SK-N-SH treated with all-trans-retinoic acid at 6 μM for 48 hours (cell line): ENCODE results near the gene DOCK1.

ENCODE experiments used
- ATAC-seq: fragments of 200-7000 bp; cut with Tn5 transposase; 3 replicates; pipeline ENCODE4 v1.9.1; 2020; ENCODE audit warnings: mild to moderate bottlenecking, moderate library complexity
- ARNTL ChIP-seq: fragments of 450-650 bp; formaldehyde crosslinking; IDR thresholded peaks from 2 replicates; pipeline ENCODE4 v1.5.0; 2020; ENCODE audit warnings: low read depth, mild to moderate bottlenecking, moderate library complexity, borderline replicate concordance
- BACH2 ChIP-seq: fragments of 250-450 bp; sonication (Bioruptor Pico); IDR thresholded peaks from 2 replicates; pipeline ENCODE4 v1.9.0; 2021; ENCODE audit warnings: mild to moderate bottlenecking, borderline replicate concordance
- CSDC2 ChIP-seq: fragments of 250-450 bp; sonication (Bioruptor Pico); IDR thresholded peaks from 2 replicates; pipeline ENCODE4 v1.5.0; 2020; ENCODE audit warnings: mild to moderate bottlenecking, moderate library complexity
- ESRRG ChIP-seq: fragments of 250-450 bp; sonication (Bioruptor Pico); IDR thresholded peaks from 2 replicates; pipeline ENCODE4 v1.6.1; 2021; ENCODE audit warnings: mild to moderate bottlenecking
- GLIS3 ChIP-seq: fragments of 250-450 bp; sonication (Bioruptor Pico); IDR thresholded peaks from 2 replicates; pipeline ENCODE4 v1.5.0; 2020; ENCODE audit warnings: mild to moderate bottlenecking, moderate library complexity
- ISL1 ChIP-seq: fragments of 250-450 bp; sonication (Bioruptor Pico); IDR thresholded peaks from 2 replicates; pipeline ENCODE4 v2.1.2; 2022; ENCODE audit warnings: mild to moderate bottlenecking, moderate library complexity
- OSR1 ChIP-seq: fragments of 250-450 bp; sonication (Bioruptor Pico); IDR thresholded peaks from 2 replicates; pipeline ENCODE4 v1.8.0; 2022; ENCODE audit warnings: moderate library complexity, mild to moderate bottlenecking, inconsistent platforms
- POU6F1 ChIP-seq: fragments of 250-450 bp; sonication (Bioruptor Pico); IDR thresholded peaks from 2 replicates; pipeline ENCODE4 v1.8.0; 2021; ENCODE audit warnings: low read depth, mild to moderate bottlenecking, moderate library complexity, borderline replicate concordance
- PPARA ChIP-seq: fragments of 250-450 bp; sonication (Bioruptor Pico); IDR thresholded peaks from 2 replicates; pipeline ENCODE4 v1.5.0; 2020; ENCODE audit warnings: mild to moderate bottlenecking, borderline replicate concordance
- RARB ChIP-seq: fragments of 250-450 bp; sonication (Bioruptor Pico); IDR thresholded peaks from 2 replicates; pipeline ENCODE4 v1.8.0; 2021; ENCODE audit warnings: mild to moderate bottlenecking, moderate library complexity
- SNAI2 ChIP-seq: fragments of 250-450 bp; sonication (Bioruptor Pico); IDR thresholded peaks from 2 replicates; pipeline ENCODE4 v1.5.0; 2020; ENCODE audit warnings: mild to moderate bottlenecking, moderate library complexity
- TCF4 ChIP-seq: fragments of 250-450 bp; sonication (Bioruptor Pico); IDR thresholded peaks from 2 replicates; pipeline ENCODE4 v1.8.0; 2021; ENCODE audit warnings: mild to moderate bottlenecking, moderate library complexity, borderline replicate concordance
- TOX ChIP-seq: fragments of 250-450 bp; sonication (Bioruptor Pico); IDR thresholded peaks from 2 replicates; pipeline ENCODE4 v1.8.0; 2021; ENCODE audit warnings: mild to moderate bottlenecking, moderate library complexity, borderline replicate concordance
- TSHZ2 ChIP-seq: fragments of 250-450 bp; sonication (Bioruptor Pico); IDR thresholded peaks from 2 replicates; pipeline ENCODE4 v1.5.0; 2020; ENCODE audit warnings: mild to moderate bottlenecking, moderate library complexity
- ZC3H10 ChIP-seq: fragments of 250-450 bp; sonication (Bioruptor Pico); IDR thresholded peaks from 2 replicates; pipeline ENCODE4 v1.5.1; 2021; ENCODE audit warnings: mild to moderate bottlenecking, moderate library complexity
- ZFP3 ChIP-seq: fragments of 250-450 bp; sonication (Bioruptor Pico); IDR thresholded peaks from 2 replicates; pipeline ENCODE4 v1.5.0; 2020; ENCODE audit warnings: mild to moderate bottlenecking, moderate library complexity
- ZFP30 ChIP-seq: fragments of 450-650 bp; formaldehyde crosslinking; IDR thresholded peaks from 2 replicates; pipeline ENCODE4 v1.5.0; 2022; ENCODE audit warnings: mild to moderate bottlenecking, moderate library complexity
- ZNF565 ChIP-seq: fragments of 450-650 bp; formaldehyde crosslinking; conservative IDR thresholded peaks from 2 replicates; pipeline ENCODE4 v1.5.0; 2020; ENCODE audit warnings: low read depth, mild to moderate bottlenecking, moderate library complexity
- ZNF70 ChIP-seq: fragments of 450-650 bp; formaldehyde crosslinking; IDR thresholded peaks from 2 replicates; pipeline ENCODE4 v1.5.0; 2020; ENCODE audit warnings: mild to moderate bottlenecking, moderate library complexity
- ZNF8 ChIP-seq: fragments of 450-650 bp; formaldehyde crosslinking; IDR thresholded peaks from 2 replicates; pipeline ENCODE4 v1.5.0; 2020; ENCODE audit warnings: mild to moderate bottlenecking, moderate library complexity
- TF ChIP-seq, protein P1 (sequence below): fragments of 250-450 bp; sonication (Bioruptor Pico); IDR thresholded peaks from 2 replicates; pipeline ENCODE4 v1.5.1; 2020; ENCODE audit warnings: low read depth, mild to moderate bottlenecking, moderate library complexity
- TF ChIP-seq, protein P2 (sequence below): fragments of 250-450 bp; sonication (Bioruptor Pico); IDR thresholded peaks from 2 replicates; pipeline ENCODE4 v1.5.1; 2021; ENCODE audit warnings: mild to moderate bottlenecking, moderate library complexity

The DOCK1 gene

GRCh38 chr10:126963354-126963753 is 58.1 kb downstream of the DOCK1 start:
- ATAC-seq = no peak
- TF ChIP-seq BACH2 (CRISPR knock-in tag) = no peak
- TF ChIP-seq, protein P1, sequence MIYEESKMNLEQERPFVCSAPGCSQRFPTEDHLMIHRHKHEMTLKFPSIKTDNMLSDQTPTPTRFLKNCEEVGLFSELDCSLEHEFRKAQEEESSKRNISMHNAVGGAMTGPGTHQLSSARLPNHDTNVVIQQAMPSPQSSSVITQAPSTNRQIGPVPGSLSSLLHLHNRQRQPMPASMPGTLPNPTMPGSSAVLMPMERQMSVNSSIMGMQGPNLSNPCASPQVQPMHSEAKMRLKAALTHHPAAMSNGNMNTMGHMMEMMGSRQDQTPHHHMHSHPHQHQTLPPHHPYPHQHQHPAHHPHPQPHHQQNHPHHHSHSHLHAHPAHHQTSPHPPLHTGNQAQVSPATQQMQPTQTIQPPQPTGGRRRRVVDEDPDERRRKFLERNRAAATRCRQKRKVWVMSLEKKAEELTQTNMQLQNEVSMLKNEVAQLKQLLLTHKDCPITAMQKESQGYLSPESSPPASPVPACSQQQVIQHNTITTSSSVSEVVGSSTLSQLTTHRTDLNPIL (CRISPR knock-in tag) = no peak
- TF ChIP-seq GLIS3 (CRISPR knock-in tag) = no peak
- TF ChIP-seq OSR1 (CRISPR knock-in tag) = no peak
- TF ChIP-seq, protein P2, sequence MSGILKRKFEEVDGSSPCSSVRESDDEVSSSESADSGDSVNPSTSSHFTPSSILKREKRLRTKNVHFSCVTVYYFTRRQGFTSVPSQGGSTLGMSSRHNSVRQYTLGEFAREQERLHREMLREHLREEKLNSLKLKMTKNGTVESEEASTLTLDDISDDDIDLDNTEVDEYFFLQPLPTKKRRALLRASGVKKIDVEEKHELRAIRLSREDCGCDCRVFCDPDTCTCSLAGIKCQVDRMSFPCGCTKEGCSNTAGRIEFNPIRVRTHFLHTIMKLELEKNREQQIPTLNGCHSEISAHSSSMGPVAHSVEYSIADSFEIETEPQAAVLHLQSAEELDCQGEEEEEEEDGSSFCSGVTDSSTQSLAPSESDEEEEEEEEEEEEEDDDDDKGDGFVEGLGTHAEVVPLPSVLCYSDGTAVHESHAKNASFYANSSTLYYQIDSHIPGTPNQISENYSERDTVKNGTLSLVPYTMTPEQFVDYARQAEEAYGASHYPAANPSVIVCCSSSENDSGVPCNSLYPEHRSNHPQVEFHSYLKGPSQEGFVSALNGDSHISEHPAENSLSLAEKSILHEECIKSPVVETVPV (CRISPR knock-in tag) = no peak
- TF ChIP-seq ISL1 (CRISPR knock-in tag) = no peak
- TF ChIP-seq CSDC2 (CRISPR knock-in tag) = no peak
- TF ChIP-seq PPARA (CRISPR knock-in tag) = no peak
- TF ChIP-seq ZNF8 = no peak
- no peak for TF ChIP-seq ZNF565 (CRISPR knock-in tag)
- no peak for TF ChIP-seq ZC3H10

- TF ChIP-seq ESRRG (CRISPR knock-in tag) (no peak), BACH2 (CRISPR knock-in tag) (no peak), PPARA (CRISPR knock-in tag) (no peak), TOX (CRISPR knock-in tag) (no peak), POU6F1 (CRISPR knock-in tag) (no peak), SNAI2 (CRISPR knock-in tag) (no peak), ZC3H10 (no peak), ISL1 (CRISPR knock-in tag) (no peak)
- TF ChIP-seq, protein P1 (CRISPR knock-in tag) = no peak
- no peak for ATAC-seq
These were observed 59.0 kb downstream of the DOCK1 start for GRCh38 chr10:126964190-126964589.

DNA sequence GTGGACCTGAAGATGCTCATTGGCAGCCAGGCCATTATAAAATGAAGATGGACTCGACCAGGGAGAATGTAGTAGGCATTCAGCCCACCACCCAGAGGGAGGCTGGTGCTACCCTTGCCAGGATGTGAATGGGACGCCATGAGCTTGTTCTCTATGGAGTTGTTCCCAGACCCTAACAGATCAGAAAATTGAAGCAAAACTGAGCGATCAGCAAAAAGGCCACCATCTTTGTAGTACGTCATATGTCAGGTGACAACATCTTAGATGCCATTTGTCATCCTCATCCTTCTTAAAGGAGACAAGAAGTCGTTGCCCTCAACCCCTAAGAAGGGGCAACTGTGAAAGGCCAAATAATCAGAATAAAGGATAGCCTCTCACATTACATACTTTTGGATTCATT is 61.7 kb downstream of the DOCK1 start:
- ATAC-seq = no peak
- TF ChIP-seq TSHZ2 (no peak), ARNTL (CRISPR knock-in tag) (no peak), TCF4 (CRISPR knock-in tag) (no peak), ISL1 (CRISPR knock-in tag) (no peak), POU6F1 (CRISPR knock-in tag) (no peak), ESRRG (CRISPR knock-in tag) (no peak), PPARA (CRISPR knock-in tag) (no peak), ZC3H10 (no peak), ZFP3 (CRISPR knock-in tag) (no peak), RARB (CRISPR knock-in tag) (no peak), TOX (CRISPR knock-in tag) (no peak), ZNF70 (CRISPR knock-in tag) (no peak), ZNF565 (CRISPR knock-in tag) (no peak), GLIS3 (CRISPR knock-in tag) (no peak), ZFP30 (CRISPR knock-in tag) (no peak)
- TF ChIP-seq, protein P1 (CRISPR knock-in tag) = no peak
